Stomach (tissue), 9 donors: Measurements from ENCODE around the gene ADGRD1. TPM values are rescaled to one million over a fixed set of nuclear protein-coding genes. Genes with fewer than 3 reads are reported as not detected.

Source experiments
- DNase-seq, 2 donors: peaks; one replicate each; pipeline versions ENCODE4 v3.0.0 to v3.0.0-alpha.2; 2013 to 2019
- H3K27ac ChIP-seq, 5 donors: fragments of 200-600 bp in 4 of 5; sonication (generic) in 4 of 5; one replicate each; pipeline ENCODE4 v1.5.1; 2013 to 2019; ENCODE audit warnings: mild to moderate bottlenecking in 1 of 5, moderate library complexity in 1 of 5
- H3K27me3 ChIP-seq, 3 donors: fragments of 200-600 bp; sonication (generic); one replicate each; pipeline ENCODE4 v1.5.1; 2017 to 2019; ENCODE audit warnings: mixed run types in 1 of 3
- H3K36me3 ChIP-seq, 4 donors: fragments of 200-600 bp; sonication (generic); 1 replicate in 3 of 4; 2 replicates in 1 of 4; pipeline ENCODE4 v1.5.1; 2016 to 2019
- H3K4me1 ChIP-seq, 4 donors: fragments of 200-600 bp; sonication (generic); one replicate each; pipeline ENCODE4 v1.5.1; 2016 to 2019
- H3K4me3 ChIP-seq, 4 donors: fragments of 200-600 bp; sonication (generic) in 3 of 4; one replicate each; pipeline ENCODE4 v1.5.1; 2016 to 2019; ENCODE audit warnings: mild to moderate bottlenecking in 1 of 4
- H3K9me3 ChIP-seq, 4 donors: fragments of 200-600 bp; sonication (generic); one replicate each; pipeline ENCODE4 v1.5.1; 2016 to 2019
- EP300 ChIP-seq: sonication (generic); formaldehyde crosslinking; IDR thresholded peaks from one replicate; pipeline ENCODE4 v1.6.1; 2017; ENCODE audit warnings: antibody characterized with exemption
- POLR2A ChIP-seq, 4 donors: fragments of 450-650 bp; IDR thresholded peaks; one replicate each; pipeline ENCODE4 v1.6.1; 2016; ENCODE audit warnings: antibody characterized with exemption in 4 of 4, control low read depth in 2 of 4, mild to moderate bottlenecking in 1 of 4, moderate library complexity in 1 of 4
- POLR2AphosphoS5 ChIP-seq, 3 donors: sonication (generic); formaldehyde crosslinking; IDR thresholded peaks; one replicate each; pipeline ENCODE4 v1.6.1; 2016; ENCODE audit warnings: antibody characterized with exemption in 3 of 3
- WGBS, 5 donors: extraction: QIAGEN DNeasy Blood & Tissue Kit in 3 of 5; methylation state at CpG; one replicate each; pipeline versions ENCODE4 v1.1.5 to v1.1.7; 2013 to 2018; 5-methylcytosine and 5-hydroxymethylcytosine counted together
- intact Hi-C: fragments of 100-400 bp; cut with DNase I; formaldehyde crosslinking; loops from one replicate; pipeline ENCODE4 v1.15.1; 2023; ENCODE audit warnings: low total_unique reads
- polyA plus RNA-seq, 3 donors: library from polyadenylated mRNA; stranded (reverse); fragments of 200-250 nt; gene quantifications; one replicate each; pipeline ENCODE4 v1.2.3, GENCODE V29; 2013
- total RNA-seq, 5 donors: library from RNA; depleted of rRNA; stranded (reverse); fragments of >200 nt; gene quantifications; one replicate each; pipeline versions ENCODE4 v1.1.0 to v1.2.3, GENCODE V29; 2014 to 2016
- TF ChIP-seq, protein P1 (sequence below), 7 experiments: fragments of 450-650 bp in 4 of 7; fragments of 200-600 bp in 3 of 7; sonication (generic) in 3 of 7; IDR thresholded peaks; one replicate each; pipeline ENCODE4 v1.5.1; 2016 to 2019; ENCODE audit warnings: antibody characterized with exemption in 7 of 7, control low read depth in 2 of 7, mild to moderate bottlenecking in 1 of 7
- donor health status: healthy with polysubstance abuse.
- donor health status: Bipolar disorder and iron deficiency.
- donor health status: healthy.

The ADGRD1 gene
- total and polyA plus RNA-seq, 8 donors, result 3.7 to 43.8 (median 15.4) TPM

DNA sequence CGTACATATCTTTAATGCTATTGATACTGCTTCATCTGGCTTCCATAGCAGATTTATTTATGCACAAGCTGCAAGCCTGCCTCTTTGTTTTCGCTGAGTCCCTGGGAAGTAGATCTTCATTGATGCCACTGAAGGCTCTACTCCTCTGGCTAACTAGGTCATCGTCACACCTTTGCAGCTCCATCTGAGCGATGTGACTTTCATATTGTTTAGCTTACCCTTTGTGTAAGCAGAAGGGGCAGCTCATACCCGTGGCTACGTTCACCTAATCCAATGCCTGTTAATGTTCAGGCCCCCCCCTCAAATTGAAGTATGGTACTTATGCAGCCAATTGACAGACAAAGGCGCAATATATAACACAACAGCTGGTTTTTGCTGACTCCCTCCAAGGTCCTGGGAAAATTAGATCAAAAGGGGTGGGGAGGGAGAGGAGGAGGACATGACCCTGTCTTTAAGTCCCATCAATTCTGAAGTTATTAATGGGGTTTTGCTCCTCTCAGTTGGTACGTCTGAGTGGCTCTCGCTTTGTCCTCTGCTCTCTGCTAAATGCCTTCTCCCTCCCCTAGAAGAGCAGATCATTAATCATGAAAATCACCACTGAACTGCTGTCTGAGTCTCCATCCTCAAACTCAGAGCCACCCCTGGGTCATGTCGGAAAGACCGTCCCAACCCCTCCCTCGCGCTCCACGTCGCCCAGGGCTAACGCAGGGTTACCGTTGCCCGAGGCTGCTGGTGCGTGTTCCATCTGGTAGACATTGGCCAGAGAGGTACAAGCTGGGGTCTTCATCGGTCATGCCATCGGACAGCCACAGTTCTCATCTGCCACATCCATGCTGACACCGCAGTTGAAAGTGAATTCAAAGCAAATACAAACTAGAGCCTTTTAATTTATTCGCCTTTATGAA lies 128.8 kb downstream of the ADGRD1 start:
- TF ChIP-seq, protein P1, sequence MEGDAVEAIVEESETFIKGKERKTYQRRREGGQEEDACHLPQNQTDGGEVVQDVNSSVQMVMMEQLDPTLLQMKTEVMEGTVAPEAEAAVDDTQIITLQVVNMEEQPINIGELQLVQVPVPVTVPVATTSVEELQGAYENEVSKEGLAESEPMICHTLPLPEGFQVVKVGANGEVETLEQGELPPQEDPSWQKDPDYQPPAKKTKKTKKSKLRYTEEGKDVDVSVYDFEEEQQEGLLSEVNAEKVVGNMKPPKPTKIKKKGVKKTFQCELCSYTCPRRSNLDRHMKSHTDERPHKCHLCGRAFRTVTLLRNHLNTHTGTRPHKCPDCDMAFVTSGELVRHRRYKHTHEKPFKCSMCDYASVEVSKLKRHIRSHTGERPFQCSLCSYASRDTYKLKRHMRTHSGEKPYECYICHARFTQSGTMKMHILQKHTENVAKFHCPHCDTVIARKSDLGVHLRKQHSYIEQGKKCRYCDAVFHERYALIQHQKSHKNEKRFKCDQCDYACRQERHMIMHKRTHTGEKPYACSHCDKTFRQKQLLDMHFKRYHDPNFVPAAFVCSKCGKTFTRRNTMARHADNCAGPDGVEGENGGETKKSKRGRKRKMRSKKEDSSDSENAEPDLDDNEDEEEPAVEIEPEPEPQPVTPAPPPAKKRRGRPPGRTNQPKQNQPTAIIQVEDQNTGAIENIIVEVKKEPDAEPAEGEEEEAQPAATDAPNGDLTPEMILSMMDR (IDR thresholded peaks at IDR 0.05), result no peak
- TF ChIP-seq POLR2AphosphoS5 (IDR thresholded peaks at IDR 0.05), result no peak
- no peak for TF ChIP-seq POLR2A (IDR thresholded peaks at IDR 0.05)
- TF ChIP-seq EP300, result no peak
- no peak overlapping the region for H3K27ac ChIP-seq
- intact Hi-C loops, result no loop called here
- H3K9me3 ChIP-seq, result no peaks in the 10 kb centered on the region
- H3K4me3 ChIP-seq, result no peak overlapping the region
- peaks cover 0 to 24% (median 8%) of the 10 kb centered on the region in 4 donors for H3K36me3 ChIP-seq
- no peaks in the 10 kb centered on the region for H3K4me1 ChIP-seq
- DNase-seq, result no peak
- 80 to 87% (median 80%) methylated on average over 23 of the region's 23 CpGs for WGBS, 5 donors
- H3K27me3 ChIP-seq, result no peaks in the 10 kb centered on the region

DNA sequence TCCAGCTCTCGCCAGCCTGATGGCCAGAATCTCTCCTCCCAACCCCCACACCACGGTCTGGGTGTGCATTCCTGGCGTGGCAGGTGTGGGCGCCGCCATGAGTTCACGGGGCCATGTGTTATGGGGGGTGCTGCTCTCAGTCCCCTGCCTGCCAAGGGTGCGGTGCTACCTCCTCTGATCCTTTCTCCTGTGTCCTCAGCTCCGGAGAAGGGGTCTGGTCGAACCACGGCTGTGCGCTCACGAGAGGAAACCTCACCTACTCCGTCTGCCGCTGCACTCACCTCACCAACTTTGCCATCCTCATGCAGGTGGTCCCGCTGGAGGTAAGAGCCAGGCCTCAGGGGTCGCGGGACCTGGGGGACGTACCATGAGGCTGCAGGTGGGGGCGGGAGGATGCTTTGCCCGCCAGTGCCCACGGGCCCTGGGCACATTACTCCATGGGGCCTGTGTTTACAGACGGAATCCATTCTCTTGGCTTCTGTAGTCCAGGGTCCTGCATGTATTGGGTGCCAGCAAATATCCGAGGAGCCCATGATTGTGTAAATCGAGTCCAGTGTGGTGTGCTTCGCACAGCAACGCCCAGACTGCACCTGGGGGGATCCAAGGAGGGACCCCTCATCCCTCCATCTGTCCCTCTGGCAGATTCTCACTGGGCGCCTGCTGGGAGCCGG lies 130.8 kb downstream of the ADGRD1 start:
- H3K27me3 ChIP-seq, result no peaks in the 10 kb centered on the region
- TF ChIP-seq POLR2A (IDR thresholded peaks at IDR 0.05) (no peak), POLR2AphosphoS5 (IDR thresholded peaks at IDR 0.05) (no peak), EP300 (no peak)
- TF ChIP-seq, protein P1 (IDR thresholded peaks at IDR 0.05), result no peak
- H3K4me1 ChIP-seq, result no peaks in the 10 kb centered on the region
- no peak overlapping the region for H3K27ac ChIP-seq
- intact Hi-C loops, result no loop called here
- H3K4me3 ChIP-seq, result no peak overlapping the region
- no peaks in the 10 kb centered on the region for H3K9me3 ChIP-seq
- no peak for DNase-seq
- H3K36me3 ChIP-seq, result peaks cover 0 to 22% (median 8%) of the 10 kb centered on the region in 4 donors
- WGBS, 5 donors, result 83 to 92% (median 85%) methylated on average over 28 of the region's 28 CpGs

GRCh38 chr12:131085125-131085815 lies 131.6 kb downstream of the ADGRD1 start:
- Histone ChIP-seq H3K4me1 (no peaks in the 10 kb centered on the region), H3K36me3 (peaks cover 0 to 22% (median 8%) of the 10 kb centered on the region in 4 donors), H3K27me3 (no peaks in the 10 kb centered on the region), H3K27ac (no peak overlapping the region), H3K9me3 (no peaks in the 10 kb centered on the region), H3K4me3 (no peak overlapping the region)
- TF ChIP-seq POLR2A (IDR thresholded peaks at IDR 0.05), result no peak
- TF ChIP-seq POLR2AphosphoS5 (IDR thresholded peaks at IDR 0.05), result no peak
- TF ChIP-seq EP300, result no peak
- WGBS, 5 donors, result 75 to 85% (median 79%) methylated on average over 21 to 22 of the region's 22 CpGs
- peak in 1 of 2 donors; percentile 21 for DNase-seq
- intact Hi-C loops, result no loop called here

DNA sequence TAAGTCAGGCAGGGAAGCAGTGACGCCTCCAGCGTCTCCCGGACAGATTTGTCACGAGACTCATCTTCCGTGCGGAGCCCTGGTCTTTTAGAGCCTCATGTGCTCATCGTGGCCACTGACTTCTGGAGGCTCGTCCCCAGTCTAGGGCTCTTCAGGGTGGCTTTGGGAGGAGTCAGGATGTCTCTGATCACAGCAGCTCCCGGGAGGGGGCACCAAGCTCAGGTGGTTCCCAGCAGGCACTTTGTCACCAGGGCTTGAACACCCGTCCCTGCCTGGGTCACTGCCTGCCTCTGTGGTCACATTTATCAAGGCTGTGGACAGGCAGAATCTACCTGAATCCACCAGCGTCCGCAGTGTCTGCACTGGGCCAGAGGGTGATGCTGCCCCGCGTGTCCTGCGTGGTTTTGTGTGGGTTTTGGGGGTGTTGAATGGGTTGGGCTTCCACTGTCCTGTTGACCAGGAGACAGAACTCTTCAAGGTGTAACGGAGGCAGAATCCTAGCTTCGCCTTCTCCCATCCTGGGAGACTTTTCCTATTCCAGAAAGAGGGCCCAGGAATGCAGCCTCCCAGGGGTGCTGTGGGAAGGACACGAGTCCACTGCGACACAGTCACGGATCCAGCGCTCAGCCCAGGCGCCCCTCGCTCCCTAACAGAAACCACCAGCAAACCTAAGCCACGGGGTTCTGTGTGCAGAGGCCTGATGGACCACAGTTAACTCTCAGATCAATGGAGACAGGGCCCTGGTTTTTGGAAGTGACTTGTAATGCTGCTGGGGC lies 132.3 kb downstream of the ADGRD1 start:
- 84 to 94% (median 86%) methylated on average over 20 to 24 of the region's 24 CpGs for whole genome bisulfite sequencing, 5 donors
- no peaks in the 10 kb centered on the region for H3K9me3 ChIP-seq
- TF ChIP-seq POLR2AphosphoS5 (IDR thresholded peaks at IDR 0.05), result no peak
- TF ChIP-seq EP300, result no peak
- TF ChIP-seq, protein P1 (IDR thresholded peaks at IDR 0.05), result no peak
- TF ChIP-seq POLR2A (IDR thresholded peaks at IDR 0.05), result no peak
- no peaks in the 10 kb centered on the region for H3K4me1 ChIP-seq
- peaks cover 0 to 22% (median 8%) of the 10 kb centered on the region in 4 donors for H3K36me3 ChIP-seq
- H3K27me3 ChIP-seq, result no peaks in the 10 kb centered on the region
- peak in 1 of 2 donors; percentile 11 for DNase-seq
- intact Hi-C loops, result no loop called here
- no peak overlapping the region for H3K27ac ChIP-seq
- no peak overlapping the region for H3K4me3 ChIP-seq
